ENCODE results near the gene ZNF774.
"Not testable (repeated sequence)": the region's sequence is repeated elsewhere in the genome, so short reads cannot be mapped to it uniquely, and the experiment has no call there.

The ZNF774 gene

GRCh38 chr15:90347431-90348065, 4.5 kb upstream of the ZNF774 start:
- DNase-seq (ENCODE audit: low spot score) = not testable (repeated sequence)

DNA sequence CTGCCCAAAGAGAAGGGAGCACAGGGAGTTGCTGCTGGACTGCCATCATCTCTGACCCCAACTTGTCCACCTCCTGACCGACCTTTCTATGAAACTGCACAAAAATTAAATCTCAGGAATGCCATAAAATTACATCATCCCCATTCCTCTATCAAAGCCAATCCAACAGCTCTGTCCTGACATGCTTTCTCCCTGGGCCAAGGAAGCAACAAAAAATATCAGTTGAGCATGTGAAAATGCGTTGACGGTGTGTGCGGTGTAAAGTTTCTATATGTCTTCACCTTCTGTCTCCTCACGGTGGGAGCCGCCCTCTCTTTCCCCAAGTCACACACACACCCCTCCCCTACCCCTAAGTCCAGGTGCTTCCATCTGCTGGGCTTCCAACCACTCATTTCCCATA, 3.6 kb upstream of the ZNF774 start:
- no peak for DNase-seq (ENCODE audit: low spot score)

DNA sequence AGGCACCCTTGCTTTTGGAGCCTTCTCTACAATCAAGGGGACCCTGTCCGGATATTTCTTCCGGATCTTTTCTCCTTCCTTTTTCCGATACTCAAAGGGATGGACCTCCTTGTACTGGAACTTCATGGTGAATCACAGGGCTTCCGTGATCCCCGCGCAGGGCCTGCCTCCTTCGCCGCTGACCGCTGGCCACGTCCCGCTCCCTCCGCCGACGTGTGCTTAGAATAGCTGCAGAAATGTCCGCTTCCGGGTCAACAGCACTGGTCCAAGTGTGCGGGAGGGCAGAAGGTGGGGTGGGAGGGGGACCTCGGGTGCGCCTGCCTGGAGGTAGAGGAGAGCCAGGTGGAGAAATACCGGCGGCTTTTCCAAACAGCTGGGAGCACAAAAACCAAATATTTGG, 3.0 kb upstream of the ZNF774 start:
- DNase-seq (ENCODE audit: low spot score) = no peak

- DNase-seq (ENCODE audit: low spot score) = no peak
Observed at GRCh38 chr15:90349821-90350220, 2.3 kb upstream of the ZNF774 start.

- no peak for DNase-seq (ENCODE audit: low spot score)
Observed at GRCh38 chr15:90351479-90352106, 491 bp upstream of the ZNF774 start.

GRCh38 chr15:90354986-90355385, 2.9 kb downstream of the ZNF774 start:
- no peak for DNase-seq (ENCODE audit: low spot score)

DNA sequence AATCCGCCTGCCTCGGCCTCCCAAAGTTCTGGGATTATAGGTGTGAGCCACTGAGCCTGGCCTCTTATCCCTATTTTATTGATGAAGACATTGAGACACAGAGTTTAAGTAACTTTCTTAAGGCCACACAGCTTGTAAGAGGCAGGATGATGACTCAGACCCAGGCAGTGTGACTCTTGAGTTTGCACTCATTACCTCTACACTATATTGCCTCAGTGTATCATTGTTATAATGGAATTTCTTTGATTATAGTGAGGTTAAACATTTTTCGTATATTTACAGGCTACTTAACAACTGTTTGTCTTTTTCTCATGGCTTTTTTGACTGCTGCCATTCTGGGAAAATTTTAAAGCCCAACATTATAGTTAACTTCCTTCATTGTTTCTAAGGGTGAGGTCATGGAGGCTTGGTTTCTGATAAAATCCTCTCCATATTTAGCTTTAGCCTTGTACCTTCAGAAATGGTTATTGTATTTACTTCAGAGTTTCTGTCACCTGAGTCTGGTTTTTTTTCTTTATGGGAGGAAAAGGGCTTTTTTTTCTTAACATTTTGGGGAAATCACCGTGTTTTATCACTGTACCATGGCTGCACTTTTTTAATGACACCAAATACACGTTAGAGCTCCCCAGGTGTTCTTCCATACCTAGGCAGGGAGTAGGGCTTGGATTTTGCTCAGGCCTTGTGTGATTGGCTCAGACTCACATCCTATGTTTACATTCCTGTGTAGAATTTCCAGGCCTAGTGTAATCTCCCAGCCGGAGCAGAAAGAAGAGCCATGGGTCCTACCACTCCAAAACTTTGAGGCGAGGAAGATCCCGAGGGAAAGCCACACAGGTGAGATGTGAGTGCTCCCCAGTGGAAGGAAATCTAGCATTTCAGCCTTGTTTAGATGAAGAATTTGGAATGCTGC, 6.3 kb downstream of the ZNF774 start:
- no peak for DNase-seq (ENCODE audit: low spot score)

- DNase-seq (ENCODE audit: low spot score) = no peak
Observed at GRCh38 chr15:90360746-90361145, 8.7 kb downstream of the ZNF774 start.

GRCh38 chr15:90362936-90363212, 10.8 kb downstream of the ZNF774 start:
- DNase-seq (ENCODE audit: low spot score) = no peak

DNA sequence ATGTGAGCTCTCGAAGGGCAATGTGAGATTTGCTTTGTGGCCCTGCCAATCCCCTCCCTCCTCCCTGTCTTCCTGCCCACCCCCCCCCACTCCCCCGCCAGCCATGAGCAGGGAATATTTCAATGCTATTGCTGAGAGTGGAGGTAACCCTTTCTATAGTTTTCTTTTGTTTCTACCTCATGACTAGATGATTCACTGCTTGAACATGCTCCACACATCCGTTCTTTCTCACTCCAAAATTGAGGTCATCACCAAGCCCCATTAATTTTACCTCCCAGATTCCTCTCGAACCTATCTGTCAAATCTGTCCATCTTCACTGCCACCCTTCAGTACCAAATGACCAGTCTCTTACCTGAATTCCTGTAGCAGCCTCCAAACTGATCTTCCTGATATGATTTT, 12.2 kb downstream of the ZNF774 start:
- no peak for DNase-seq (ENCODE audit: low spot score)

GRCh38 chr15:90365414-90366055, 13.5 kb downstream of the ZNF774 start:
- no peak for DNase-seq (ENCODE audit: low spot score)

- no peak for DNase-seq (ENCODE audit: low spot score)
Observed at GRCh38 chr15:90367576-90367975, 15.5 kb downstream of the ZNF774 start.

- DNase-seq (ENCODE audit: low spot score) = no peak
Observed at GRCh38 chr15:90375071-90375470, 23.0 kb downstream of the ZNF774 start.

DNA sequence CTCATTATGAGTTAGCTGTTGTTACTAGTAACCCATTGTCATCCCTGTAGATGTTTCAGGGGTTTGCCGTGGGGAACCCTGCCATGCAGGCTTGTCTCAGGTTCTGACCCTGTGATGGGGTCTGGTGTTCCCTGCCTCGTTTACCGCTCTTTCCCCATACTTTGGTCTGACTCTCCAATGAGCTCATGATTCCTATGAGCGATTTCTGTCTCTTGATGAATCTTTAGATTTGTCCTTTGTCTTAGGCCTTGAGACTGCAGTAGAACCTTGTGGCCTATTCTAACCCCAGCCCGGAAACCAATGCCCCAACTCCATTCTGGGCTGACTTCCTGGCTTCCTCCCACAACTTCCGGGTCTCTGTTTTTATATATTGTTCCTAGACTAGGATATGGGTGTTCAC, 24.7 kb downstream of the ZNF774 start:
- DNase-seq (ENCODE audit: low spot score) = no peak

GRCh38 chr15:90379263-90379662, 27.2 kb downstream of the ZNF774 start:
- no peak for DNase-seq (ENCODE audit: low spot score)

GRCh38 chr15:90381515-90381914, 29.4 kb downstream of the ZNF774 start:
- no peak for DNase-seq (ENCODE audit: low spot score)

DNA sequence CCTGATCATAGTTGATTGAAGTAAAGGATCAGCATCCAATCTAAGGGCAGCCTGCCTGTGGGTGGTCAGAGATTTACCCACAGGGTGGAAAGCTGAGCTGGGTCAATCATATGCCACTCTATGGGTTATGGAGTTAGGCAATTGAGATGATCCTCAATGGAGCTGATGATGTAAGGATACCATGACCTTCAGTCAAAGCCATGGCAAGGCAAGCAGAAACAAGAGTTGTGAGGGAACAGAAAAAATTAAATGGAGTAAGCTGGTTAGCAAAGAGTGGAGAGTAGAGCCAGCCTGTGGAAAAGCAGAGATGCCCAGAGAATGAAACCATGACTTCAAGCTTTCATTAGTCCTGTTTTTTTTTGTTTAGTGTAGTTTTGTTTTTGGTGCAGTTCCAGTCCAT, 30.2 kb downstream of the ZNF774 start:
- no peak for DNase-seq (ENCODE audit: low spot score)

- no peak for DNase-seq (ENCODE audit: low spot score)
Observed at GRCh38 chr15:90386221-90386620, 34.1 kb downstream of the ZNF774 start.

- DNase-seq (ENCODE audit: low spot score) = peak; percentile 97
Observed at GRCh38 chr15:90387534-90388461, 35.7 kb downstream of the ZNF774 start, which contains the start of gene IQGAP1. IQGAP1 (plus strand) TSS chr15:90388242; CDS start chr15:90388342, 100 bp downstream.

GRCh38 chr15:90388462-90389380, 36.6 kb downstream of the ZNF774 start:
- DNase-seq (ENCODE audit: low spot score) = peak; percentile 48
